Measurements from ENCODE around the gene TLR4. TPM values are rescaled to one million over a fixed set of nuclear protein-coding genes. Genes with fewer than 3 reads are reported as not detected.

Gene TLR4
- total RNA-seq, 1 donor from 2014 or later = 9.1 TPM

GRCh38 chr9:117747386-117747970, 43.3 kb downstream of the TLR4 start:
- FAIRE-seq (no peak), DNase-seq (ENCODE audit: low read depth) (no peak)
- Mint-ChIP-seq H3K4me3 (ENCODE audit: unreplicated experiment) (no peak overlapping the region), H3K4me1 (ENCODE audit: low read depth, unreplicated experiment) (no peaks in the 10 kb centered on the region), H3K27me3 (ENCODE audit: low read depth, unreplicated experiment) (peaks cover 27% of the 10 kb centered on the region), H3K9me3 (ENCODE audit: unreplicated experiment) (no peaks in the 10 kb centered on the region), H3K27ac (ENCODE audit: unreplicated experiment) (no peak overlapping the region), H3K36me3 (ENCODE audit: low read depth, unreplicated experiment) (no peaks in the 10 kb centered on the region)
- Histone ChIP-seq H2AFZ (ENCODE audit: low read depth, low read length) (no peak overlapping the region), H3K27ac (ENCODE audit: low read depth, low read length) (no peak overlapping the region), H3K79me2 (ENCODE audit: insufficient read depth, low read length) (no peaks in the 10 kb centered on the region), H3K4me3 (ENCODE audit: insufficient read depth, low read depth, low read length) (no peak overlapping the region), H3K36me3 (ENCODE audit: insufficient read depth, low read length) (no peaks in the 10 kb centered on the region), H4K20me1 (ENCODE audit: insufficient read depth, low read length) (no peaks in the 10 kb centered on the region), H3K9me3 (ENCODE audit: insufficient read depth, low read depth, low read length) (no peaks in the 10 kb centered on the region), H3K9ac (ENCODE audit: low read length) (no peak overlapping the region), H3K27me3 (ENCODE audit: insufficient read depth, low read length) (peaks cover 14% of the 10 kb centered on the region), H3K4me1 (ENCODE audit: insufficient read depth, low read length) (no peaks in the 10 kb centered on the region), H3K4me2 (ENCODE audit: low read length) (no peak overlapping the region)
- TF ChIP-seq CTCF (IDR thresholded peaks at IDR 0.05; ENCODE audit: insufficient read depth, low read depth, low read length) (no peak), EZH2 (IDR thresholded peaks at IDR 0.05; ENCODE audit: insufficient read depth, low read length) (no peak)

- H3K4me1 ChIP-seq (ENCODE audit: insufficient read depth, low read length) = no peaks in the 10 kb centered on the region
Measured at GRCh38 chr9:117750401-117750800, 46.2 kb downstream of the TLR4 start.

More at GRCh38 chr9:117750401-117750800, 46.2 kb downstream of the TLR4 start:
- TF ChIP-seq CTCF (IDR thresholded peaks at IDR 0.05; ENCODE audit: insufficient read depth, low read depth, low read length) = no peak
- no peak for TF ChIP-seq EZH2 (IDR thresholded peaks at IDR 0.05; ENCODE audit: insufficient read depth, low read length)
- Histone ChIP-seq H3K79me2 (ENCODE audit: insufficient read depth, low read length) (no peaks in the 10 kb centered on the region), H2AFZ (ENCODE audit: low read depth, low read length) (no peak overlapping the region), H3K9ac (ENCODE audit: low read length) (no peak overlapping the region), H4K20me1 (ENCODE audit: insufficient read depth, low read length) (no peaks in the 10 kb centered on the region), H3K27me3 (ENCODE audit: insufficient read depth, low read length) (peaks cover 3% of the 10 kb centered on the region), H3K4me2 (ENCODE audit: low read length) (no peak overlapping the region), H3K27ac (ENCODE audit: low read depth, low read length) (no peak overlapping the region), H3K4me3 (ENCODE audit: insufficient read depth, low read depth, low read length) (no peak overlapping the region), H3K9me3 (ENCODE audit: insufficient read depth, low read depth, low read length) (no peaks in the 10 kb centered on the region), H3K36me3 (ENCODE audit: insufficient read depth, low read length) (no peaks in the 10 kb centered on the region)
- FAIRE-seq (no peak), DNase-seq (ENCODE audit: low read depth) (no peak)
- Mint-ChIP-seq H3K4me3 (ENCODE audit: unreplicated experiment) (no peak overlapping the region), H3K27me3 (ENCODE audit: low read depth, unreplicated experiment) (peaks cover 14% of the 10 kb centered on the region), H3K9me3 (ENCODE audit: unreplicated experiment) (no peaks in the 10 kb centered on the region), H3K36me3 (ENCODE audit: low read depth, unreplicated experiment) (no peaks in the 10 kb centered on the region), H3K4me1 (ENCODE audit: low read depth, unreplicated experiment) (no peaks in the 10 kb centered on the region), H3K27ac (ENCODE audit: unreplicated experiment) (no peak overlapping the region)
